ENCODE data around the gene UBE2D3.

DNA sequence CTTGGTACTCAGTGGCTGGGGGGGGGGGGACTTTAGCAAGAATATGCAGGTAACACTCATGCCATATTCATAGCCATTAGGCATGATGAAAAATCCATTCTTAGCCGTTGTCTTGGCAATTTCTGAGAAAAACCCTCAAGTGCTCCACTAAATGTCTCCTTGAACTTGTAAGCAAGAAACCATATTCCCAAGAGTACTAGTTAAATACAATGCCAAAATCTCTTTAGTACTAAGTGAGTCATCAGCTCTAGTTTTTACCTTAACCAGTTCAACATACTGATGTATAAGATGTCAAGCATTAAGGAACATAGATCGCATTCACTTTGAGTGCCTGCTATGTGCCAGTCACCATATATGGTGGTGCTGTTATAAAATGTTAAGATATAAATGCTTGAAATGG lies 27.5 kb downstream of the UBE2D3 start:
- TF ChIP-seq POLR2AphosphoS5 (IDR thresholded peaks at IDR 0.05) (no peak), POLR2A (IDR thresholded peaks at IDR 0.05) (no peak)
